ENCODE data around the gene PPIP5K1.
"Not testable (repeated sequence)": the region's sequence is repeated elsewhere in the genome, so short reads cannot be mapped to it uniquely, and the experiment has no call there.

PPIP5K1 gene

DNA sequence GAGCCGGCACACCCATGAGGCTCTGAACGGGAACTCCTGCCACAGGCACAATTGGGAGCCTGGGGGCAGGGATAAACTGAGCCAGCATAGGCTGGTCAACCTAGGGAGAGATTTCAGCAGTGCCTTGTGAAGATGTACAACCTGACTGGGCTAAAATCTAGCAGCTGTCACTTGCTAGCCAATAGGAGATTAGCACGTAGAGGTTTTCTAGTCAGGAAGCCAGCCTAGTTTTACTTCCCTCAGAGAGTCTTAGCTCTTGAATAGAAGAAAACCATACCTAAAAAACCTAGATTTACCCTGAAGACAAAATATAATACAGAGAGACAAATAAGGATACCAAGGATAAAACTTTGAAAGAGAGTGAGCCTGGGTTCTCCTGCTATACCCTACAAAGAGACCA is 27.3 kb downstream of the PPIP5K1 start:
- in situ Hi-C loops (cut with HindIII; ENCODE audit: low sequenced_read_pairs); DNase-seq (ENCODE audit: low read depth); H3K4me3 ChIP-seq (ENCODE audit: low read depth, low read length): not testable (repeated sequence)

DNA sequence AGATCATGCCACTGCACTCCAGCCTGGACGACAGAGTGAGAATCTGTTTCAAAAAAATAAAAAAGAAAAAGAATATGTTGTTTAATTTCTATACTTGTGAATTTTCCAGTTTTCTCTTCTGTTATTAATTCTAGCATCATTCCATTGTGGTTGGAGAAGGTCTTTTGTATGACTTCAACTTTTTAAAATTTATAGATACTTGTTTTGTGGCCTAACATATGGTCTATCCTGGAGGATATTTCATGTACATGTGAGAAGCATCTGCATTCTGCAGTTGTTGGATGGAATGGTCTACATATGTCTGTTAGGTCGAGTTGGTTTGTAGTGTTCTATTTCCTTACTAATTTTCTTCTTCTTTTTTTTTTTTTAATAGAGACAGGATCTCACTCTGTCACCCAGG is 37.0 kb downstream of the PPIP5K1 start:
- no peak overlapping the region for H3K4me3 ChIP-seq (ENCODE audit: low read depth, low read length)
- DNase-seq (ENCODE audit: low read depth) = no peak
- TF ChIP-seq, protein P1, sequence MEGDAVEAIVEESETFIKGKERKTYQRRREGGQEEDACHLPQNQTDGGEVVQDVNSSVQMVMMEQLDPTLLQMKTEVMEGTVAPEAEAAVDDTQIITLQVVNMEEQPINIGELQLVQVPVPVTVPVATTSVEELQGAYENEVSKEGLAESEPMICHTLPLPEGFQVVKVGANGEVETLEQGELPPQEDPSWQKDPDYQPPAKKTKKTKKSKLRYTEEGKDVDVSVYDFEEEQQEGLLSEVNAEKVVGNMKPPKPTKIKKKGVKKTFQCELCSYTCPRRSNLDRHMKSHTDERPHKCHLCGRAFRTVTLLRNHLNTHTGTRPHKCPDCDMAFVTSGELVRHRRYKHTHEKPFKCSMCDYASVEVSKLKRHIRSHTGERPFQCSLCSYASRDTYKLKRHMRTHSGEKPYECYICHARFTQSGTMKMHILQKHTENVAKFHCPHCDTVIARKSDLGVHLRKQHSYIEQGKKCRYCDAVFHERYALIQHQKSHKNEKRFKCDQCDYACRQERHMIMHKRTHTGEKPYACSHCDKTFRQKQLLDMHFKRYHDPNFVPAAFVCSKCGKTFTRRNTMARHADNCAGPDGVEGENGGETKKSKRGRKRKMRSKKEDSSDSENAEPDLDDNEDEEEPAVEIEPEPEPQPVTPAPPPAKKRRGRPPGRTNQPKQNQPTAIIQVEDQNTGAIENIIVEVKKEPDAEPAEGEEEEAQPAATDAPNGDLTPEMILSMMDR (IDR thresholded peaks at IDR 0.05; ENCODE audit: low read depth, low read length, missing control alignments) = no peak
- in situ Hi-C loops (cut with HindIII; ENCODE audit: low sequenced_read_pairs) = no loop called here

DNA sequence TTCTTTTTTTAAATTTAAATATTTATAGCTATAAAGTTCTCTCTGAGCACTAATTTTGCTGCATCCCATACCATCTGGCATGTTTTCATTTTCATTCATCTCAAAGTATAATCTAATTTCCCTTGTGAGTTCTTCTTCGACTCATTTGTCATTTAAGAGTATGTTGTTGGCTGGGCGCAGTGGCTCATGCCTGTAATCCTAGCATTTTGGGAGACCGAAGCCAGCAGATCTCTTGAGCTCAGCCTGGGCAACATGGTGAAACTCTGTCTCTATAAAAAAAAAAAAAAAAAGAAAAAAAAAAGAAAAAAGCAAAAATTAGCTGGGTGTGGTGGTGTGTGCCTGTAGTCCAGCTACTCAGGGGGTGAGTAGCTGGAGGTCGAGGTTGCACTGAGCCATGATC is 37.8 kb downstream of the PPIP5K1 start:
- no peak overlapping the region for H3K4me3 ChIP-seq (ENCODE audit: low read depth, low read length)
- in situ Hi-C loops (cut with HindIII; ENCODE audit: low sequenced_read_pairs) = no loop called here
- TF ChIP-seq, protein P1 (IDR thresholded peaks at IDR 0.05; ENCODE audit: low read depth, low read length, missing control alignments) = no peak
- no peak for DNase-seq (ENCODE audit: low read depth)

DNA sequence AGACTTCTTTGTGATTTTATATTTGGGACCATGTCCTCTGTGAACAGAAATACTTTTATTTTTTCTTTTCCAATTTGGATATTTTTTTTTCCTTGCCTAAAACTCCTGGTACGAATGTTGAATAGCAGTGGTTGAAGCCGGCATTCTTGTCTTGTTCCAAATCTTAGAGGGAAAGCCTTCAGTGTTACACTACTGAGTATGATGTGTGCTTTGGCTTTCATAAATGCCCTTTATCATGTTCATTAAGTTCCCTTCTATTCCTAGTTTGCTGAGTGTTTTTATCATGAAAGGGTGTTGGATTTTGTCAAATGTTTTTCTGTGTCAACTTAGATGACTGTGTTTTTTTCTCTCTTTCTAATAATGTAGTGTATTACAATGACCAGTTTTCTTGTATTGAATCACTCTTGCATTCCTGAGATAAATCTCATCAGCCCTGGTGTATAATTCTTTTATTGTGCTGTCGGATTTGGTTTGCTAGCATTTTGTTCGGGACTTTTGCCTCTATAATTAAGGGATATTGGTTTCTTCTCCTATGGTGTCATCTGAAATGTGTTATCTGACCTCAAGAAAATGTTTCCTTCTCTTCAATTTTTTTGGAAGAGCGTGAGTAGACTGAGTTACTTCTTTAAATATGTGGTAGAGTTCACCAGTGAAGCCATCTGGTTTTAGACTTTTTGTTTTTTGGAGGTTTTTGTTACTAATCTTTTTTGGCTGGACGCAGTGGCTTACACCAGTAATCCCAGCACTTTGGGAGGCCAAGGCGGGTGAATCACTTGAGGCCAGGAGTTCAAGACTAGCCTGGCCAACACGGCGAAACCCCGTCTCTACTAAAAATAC is 39.3 kb downstream of the PPIP5K1 start:
- DNase-seq (ENCODE audit: low read depth) = peak; percentile 18
- in situ Hi-C loops (cut with HindIII; ENCODE audit: low sequenced_read_pairs) = no loop called here
- H3K4me3 ChIP-seq (ENCODE audit: low read depth, low read length) = no peak overlapping the region
- TF ChIP-seq, protein P1 (IDR thresholded peaks at IDR 0.05; ENCODE audit: low read depth, low read length, missing control alignments) = no peak

DNA sequence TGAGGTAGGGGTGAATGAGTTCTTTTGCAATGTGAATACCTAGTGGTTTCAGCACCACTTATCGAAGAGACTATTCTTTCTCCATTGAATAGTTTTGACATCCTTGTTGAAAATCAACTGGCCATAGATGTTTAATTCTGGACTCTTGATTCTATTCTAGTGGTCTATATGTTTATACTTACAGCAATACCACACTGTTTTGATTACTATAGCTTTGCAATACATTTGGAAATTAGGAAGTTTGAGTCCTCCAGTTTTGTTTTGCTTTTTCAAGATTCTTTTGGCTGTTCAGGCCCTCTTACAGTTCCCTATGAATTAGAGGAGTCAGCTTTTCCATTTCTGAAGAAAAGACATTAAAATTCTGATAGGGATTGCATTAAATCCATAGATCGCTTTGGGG is 42.5 kb downstream of the PPIP5K1 start:
- DNase-seq (ENCODE audit: low read depth) = no peak
- H3K4me3 ChIP-seq (ENCODE audit: low read depth, low read length) = no peak overlapping the region
- TF ChIP-seq, protein P1 (IDR thresholded peaks at IDR 0.05; ENCODE audit: low read depth, low read length, missing control alignments) = no peak
- in situ Hi-C loops (cut with HindIII; ENCODE audit: low sequenced_read_pairs) = no loop called here

DNA sequence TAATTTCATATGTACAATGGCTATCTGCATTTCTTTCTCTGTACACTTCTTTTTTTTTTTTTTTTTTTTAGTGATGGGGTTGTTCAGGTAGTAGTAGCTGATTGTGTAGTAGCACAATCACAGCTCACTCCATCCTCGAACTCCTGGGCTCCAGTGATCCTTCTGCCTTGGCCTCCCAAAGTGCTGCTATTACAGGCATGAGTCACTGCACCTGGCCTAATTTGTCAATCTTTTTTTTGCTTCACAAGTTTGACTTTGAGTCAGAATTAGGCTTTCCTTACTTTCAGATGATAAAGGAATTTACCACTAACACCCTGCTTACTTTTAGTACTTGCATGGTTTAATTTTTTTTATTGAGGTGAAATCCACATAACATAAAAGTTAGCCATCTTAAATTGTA is 44.6 kb downstream of the PPIP5K1 start:
- in situ Hi-C loops (cut with HindIII; ENCODE audit: low sequenced_read_pairs) = no loop called here
- no peak for DNase-seq (ENCODE audit: low read depth)
- H3K4me3 ChIP-seq (ENCODE audit: low read depth, low read length) = no peak overlapping the region
- TF ChIP-seq, protein P1 (IDR thresholded peaks at IDR 0.05; ENCODE audit: low read depth, low read length, missing control alignments) = no peak

DNA sequence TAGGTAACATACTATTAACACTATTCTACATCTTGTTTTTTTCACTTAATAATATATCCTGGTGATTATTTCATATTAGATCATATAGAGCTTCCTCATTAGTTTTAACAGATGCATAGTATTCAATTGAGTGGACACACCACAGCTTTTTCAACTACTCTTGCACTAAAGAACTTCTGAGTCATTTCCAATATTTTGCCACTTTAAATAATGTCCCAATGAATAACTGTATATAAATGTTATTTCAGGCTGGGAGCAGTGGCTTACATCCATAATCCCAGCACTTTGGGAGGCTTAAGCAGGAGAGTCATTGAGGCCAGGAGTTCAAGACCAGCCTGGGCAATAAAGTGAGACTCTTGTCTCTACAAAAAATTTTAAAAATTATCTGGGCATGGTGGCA is 45.7 kb downstream of the PPIP5K1 start:
- no peak overlapping the region for H3K4me3 ChIP-seq (ENCODE audit: low read depth, low read length)
- no peak for DNase-seq (ENCODE audit: low read depth)
- in situ Hi-C loops (cut with HindIII; ENCODE audit: low sequenced_read_pairs) = no loop called here
- TF ChIP-seq, protein P1 (IDR thresholded peaks at IDR 0.05; ENCODE audit: low read depth, low read length, missing control alignments) = no peak
